H1 (cell line): ENCODE results near the gene NOL4L. TPM values are rescaled to one million over a fixed set of nuclear protein-coding genes. Genes with fewer than 3 reads are reported as not detected.
"Not testable (repeated sequence)": the region's sequence is repeated elsewhere in the genome, so short reads cannot be mapped to it uniquely, and the experiment has no call there.

Source experiments
- CTCF ChIA-PET: fragments of 300-600 bp; sonication (Branson Sonifier 250); formaldehyde crosslinking; loops from one replicate; lab custom pipeline; 2021; ENCODE audit not compliant: partially characterized antibody; lab: Charles Lee
- POLR2A ChIA-PET: fragments of 300-600 bp; sonication (Branson Sonifier 250); formaldehyde crosslinking; loops from one replicate; lab custom pipeline; 2021; ENCODE audit warnings: inconsistent platforms; ENCODE audit not compliant: partially characterized antibody; lab: Charles Lee
- DNase-seq, 2 experiments: peaks; one replicate each; pipeline versions ENCODE4 v3.0.0 to v3.0.0-alpha.2; 2010 to 2022; ENCODE audit warnings: low spot score in 2 of 2, low read depth in 1 of 2, mixed read lengths in 1 of 2
- FAIRE-seq: peaks from 2 replicates; lab custom pipeline; 2011; peaks lifted over from hg19 to GRCh38; lab: Jason Lieb, UNC
- H2AFZ ChIP-seq: 2 replicates; pipeline ENCODE4 v1.8.1; 2012; ENCODE audit warnings: low read length, inconsistent platforms
- H2AK5ac ChIP-seq: 2 replicates; pipeline ENCODE4 v1.6.1; 2013; ENCODE audit warnings: low read depth, low read length
- H2BK120ac ChIP-seq: replicated peaks from 2 replicates; pipeline ENCODE3; 2013; ENCODE audit warnings: low read depth, low read length, inconsistent platforms
- H2BK12ac ChIP-seq: 2 replicates; pipeline ENCODE4 v1.6.1; 2013; ENCODE audit warnings: low read depth, low read length
- H2BK15ac ChIP-seq: 2 replicates; pipeline ENCODE4 v1.6.1; 2013; ENCODE audit warnings: low read length
- H2BK20ac ChIP-seq: 2 replicates; pipeline ENCODE4 v1.6.1; 2013; ENCODE audit warnings: low read length
- H2BK5ac ChIP-seq: 2 replicates; pipeline ENCODE4 v1.6.1; 2013; ENCODE audit warnings: low read depth, low read length
- H3K14ac ChIP-seq: 2 replicates; pipeline ENCODE4 v1.6.1; 2013; ENCODE audit warnings: inconsistent platforms; ENCODE audit not compliant: insufficient read length
- H3K18ac ChIP-seq: 2 replicates; pipeline ENCODE4 v1.6.1; 2013; ENCODE audit warnings: low read length; ENCODE audit errors: extremely low read depth
- H3K23ac ChIP-seq: 2 replicates; pipeline ENCODE4 v1.6.1; 2013; ENCODE audit warnings: inconsistent platforms; ENCODE audit not compliant: insufficient read length
- H3K23me2 ChIP-seq: 2 replicates; pipeline ENCODE4 v1.6.1; 2013; ENCODE audit warnings: low read depth, low read length
- H3K27ac ChIP-seq: 2 replicates; pipeline ENCODE4 v1.6.1; 2011; ENCODE audit warnings: low read depth, low read length, inconsistent platforms
- H3K27me3 ChIP-seq, 4 experiments: replicated peaks in 1 of 4; 1 replicate in 1 of 4; 2 replicates in 3 of 4; pipeline versions ENCODE4 v1.6.1 to v1.8.1; 2011 to 2013; ENCODE audit warnings: low read length in 3 of 4, mild to moderate bottlenecking in 3 of 4, inconsistent platforms in 2 of 4, mixed read lengths in 2 of 4, moderate library complexity in 1 of 4; ENCODE audit not compliant: control insufficient read depth in 3 of 4, insufficient read depth in 3 of 4; ENCODE audit errors: extremely low read depth in 1 of 4
- H3K36me3 ChIP-seq, 4 experiments: 2 replicates each; pipeline versions ENCODE4 v1.6.1 to v1.8.1; 2011 to 2013; ENCODE audit warnings: mild to moderate bottlenecking in 4 of 4, low read length in 3 of 4, moderate library complexity in 2 of 4, control low read depth in 1 of 4, inconsistent platforms in 1 of 4; ENCODE audit not compliant: insufficient read depth in 4 of 4, control insufficient read depth in 2 of 4
- H3K4ac ChIP-seq: replicated peaks from 2 replicates; pipeline ENCODE3; 2013; ENCODE audit warnings: low read length, low read depth, mixed read lengths, inconsistent platforms; ENCODE audit not compliant: insufficient read length
- H3K4me1 ChIP-seq, 4 experiments: replicated peaks in 1 of 4; 1 replicate in 1 of 4; 2 replicates in 3 of 4; pipeline versions ENCODE4 v1.6.1 to v1.8.1; 2011 to 2013; ENCODE audit warnings: low read length in 3 of 4, inconsistent platforms in 2 of 4, mixed read lengths in 1 of 4; ENCODE audit not compliant: insufficient read depth in 4 of 4, control insufficient read depth in 3 of 4
- H3K4me2 ChIP-seq, 2 experiments: 2 replicates each; pipeline versions ENCODE4 v1.6.1 to v1.8.1; 2011 to 2013; ENCODE audit warnings: low read depth in 2 of 2, low read length in 2 of 2, control low read depth in 1 of 2, inconsistent platforms in 1 of 2, mild to moderate bottlenecking in 1 of 2; ENCODE audit not compliant: insufficient read depth in 1 of 2
- H3K4me3 ChIP-seq, 4 experiments: fragments of 200-600, 300-600 bp in 1 of 4; sonication (generic), shearing (Covaris generic), sonication (Bioruptor Twin) in 1 of 4; 2 replicates each; pipeline versions ENCODE4 v1.5.1 to v1.8.1; 2011 to 2016; ENCODE audit warnings: low read length in 4 of 4, low read depth in 3 of 4, control low read depth in 2 of 4, inconsistent platforms in 2 of 4, mild to moderate bottlenecking in 2 of 4, mixed read lengths in 1 of 4, moderate library complexity in 1 of 4; ENCODE audit not compliant: insufficient read depth in 2 of 4; ENCODE audit errors: extremely low read depth in 1 of 4
- H3K56ac ChIP-seq: replicated peaks from 2 replicates; pipeline ENCODE3; 2013; ENCODE audit warnings: low read depth, mild to moderate bottlenecking, mixed read lengths, low read length, inconsistent platforms; ENCODE audit not compliant: insufficient read length
- H3K79me1 ChIP-seq: 2 replicates; pipeline ENCODE4 v1.6.1; 2013; ENCODE audit warnings: low read depth, low read length, control low read depth
- H3K79me2 ChIP-seq, 2 experiments: 2 replicates each; pipeline versions ENCODE4 v1.6.1 to v1.8.1; 2012 to 2013; ENCODE audit warnings: low read length in 2 of 2, mild to moderate bottlenecking in 2 of 2, inconsistent platforms in 1 of 2; ENCODE audit not compliant: insufficient read depth in 2 of 2, control insufficient read depth in 1 of 2
- H3K9ac ChIP-seq, 4 experiments: replicated peaks in 1 of 4; 1 replicate in 1 of 4; 2 replicates in 3 of 4; pipeline versions ENCODE4 v1.6.1 to v1.8.1; 2011 to 2013; ENCODE audit warnings: low read depth in 3 of 4, low read length in 3 of 4, control low read depth in 2 of 4, mild to moderate bottlenecking in 2 of 4, moderate library complexity in 2 of 4, inconsistent platforms in 1 of 4; ENCODE audit errors: extremely low read depth in 1 of 4
- H3K9me3 ChIP-seq, 2 experiments: 2 replicates each; pipeline versions ENCODE4 v1.6.1 to v1.8.1; 2012 to 2013; ENCODE audit warnings: mild to moderate bottlenecking in 2 of 2, moderate library complexity in 2 of 2, control low read depth in 1 of 2, inconsistent platforms in 1 of 2, low read depth in 1 of 2, low read length in 1 of 2, mixed read lengths in 1 of 2; ENCODE audit not compliant: insufficient read depth in 2 of 2
- H4K20me1 ChIP-seq, 2 experiments: replicated peaks in 1 of 2; 2 replicates each; pipeline versions ENCODE3 to v1.8.1; 2011 to 2013; ENCODE audit warnings: inconsistent platforms in 2 of 2, low read length in 2 of 2, mild to moderate bottlenecking in 1 of 2; ENCODE audit not compliant: insufficient read depth in 2 of 2, control insufficient read depth in 1 of 2
- H4K5ac ChIP-seq: 2 replicates; pipeline ENCODE4 v1.6.1; 2013; ENCODE audit warnings: low read length, low read depth, mixed read lengths, inconsistent platforms; ENCODE audit not compliant: insufficient read length
- H4K8ac ChIP-seq: 2 replicates; pipeline ENCODE4 v1.8.0; 2013; ENCODE audit warnings: mild to moderate bottlenecking, moderate library complexity, low read length, inconsistent platforms; ENCODE audit not compliant: insufficient read depth; ENCODE audit errors: extremely low read depth
- H4K91ac ChIP-seq: replicated peaks from 2 replicates; pipeline ENCODE3; 2013; ENCODE audit warnings: low read length, mixed read lengths, inconsistent platforms; ENCODE audit not compliant: insufficient read length
- WGBS, 2 experiments: shearing (Covaris generic) in 1 of 2; methylation state at CpG; one replicate each; pipeline versions ENCODE4 v1.1.6 to v1.1.7; 2013 to 2015; ENCODE audit warnings: low lambda C conversion rate in 2 of 2, mixed read lengths in 2 of 2, inconsistent platforms in 1 of 2, low coverage in 1 of 2, missing lambda C conversion rate in 1 of 2; ENCODE audit not compliant: insufficient replicate concordance in 2 of 2, insufficient coverage in 1 of 2, insufficient read length in 1 of 2; ENCODE audit errors: extremely low coverage in 1 of 2, missing lambda C conversion rate in 1 of 2; 5-methylcytosine and 5-hydroxymethylcytosine counted together
- polyA plus RNA-seq, 7 experiments: library from polyadenylated mRNA; depleted of rRNA in 3 of 7; stranded (reverse) in 5 of 7; unstranded in 2 of 7; fragments of >200 nt in 5 of 7; fragments of 200-250 nt in 2 of 7; gene quantifications; 1 replicate in 5 of 7; 2 replicates in 1 of 7; 4 replicates in 1 of 7; pipeline versions ENCODE4 v1.2.1 to v1.2.3, GENCODE V29; 2011 to 2013; ENCODE audit warnings: missing spikeins in 2 of 7, mixed read lengths in 2 of 7
- total RNA-seq: library from RNA; stranded (reverse); fragmentation: NEBNext Ultra II Directional; extraction: Animal tissue kit (Norgen Biotek cat#: 25700); gene quantifications from 2 replicates; pipeline ENCODE4 v1.2.1, GENCODE V29; 2021

NOL4L gene
- total and polyA plus RNA-seq, 2 of the 8 experiments (the other 6 are each of a cell fraction or from before 2014, with no cell fraction given): 15.3 to 23.7 TPM

DNA sequence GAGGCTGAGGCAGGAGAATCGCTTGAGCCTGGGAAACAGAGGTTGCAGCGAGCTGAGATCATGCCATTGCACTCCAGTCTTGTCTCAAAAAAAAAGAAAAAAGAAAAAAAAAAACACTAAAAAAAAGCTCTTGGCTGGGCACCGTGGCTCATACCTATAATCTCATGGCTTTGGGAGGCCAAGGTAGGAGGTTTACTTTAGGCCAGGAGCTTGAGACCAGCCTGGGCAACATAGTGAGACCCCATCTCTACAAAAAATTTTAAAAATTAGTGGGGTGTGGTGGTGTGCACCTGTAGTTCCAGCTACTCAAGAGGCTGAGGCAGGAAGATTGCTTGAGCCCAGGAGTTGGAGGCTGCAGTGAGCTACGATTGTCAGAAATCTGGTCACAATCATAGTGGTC, 7.5 kb upstream of the NOL4L start:
- not testable (repeated sequence) for H2AK5ac ChIP-seq, H3K36me3 ChIP-seq, H3K79me2 ChIP-seq, H2BK20ac ChIP-seq, H2AFZ ChIP-seq, H3K4ac ChIP-seq, H3K27ac ChIP-seq, H2BK15ac ChIP-seq, H2BK120ac ChIP-seq, H3K56ac ChIP-seq, H3K23ac ChIP-seq, H4K8ac ChIP-seq, H3K4me1 ChIP-seq, H2BK12ac ChIP-seq, H2BK5ac ChIP-seq, H3K79me1 ChIP-seq, H3K4me2 ChIP-seq, H3K14ac ChIP-seq, H3K27me3 ChIP-seq, H4K20me1 ChIP-seq, H4K91ac ChIP-seq, H4K5ac ChIP-seq, H3K23me2 ChIP-seq, H3K18ac ChIP-seq, DNase-seq, H3K9ac ChIP-seq, H3K9me3 ChIP-seq, H3K4me3 ChIP-seq, FAIRE-seq
- ChIA-PET POLR2A (interaction anchor here (1.0 kb wide), 1 partner anchor 109 kb away, joined by 3 read pairs; no protein-coding TSS in a partner anchor), CTCF (interaction anchor here (0.8 to 1.6 kb wide), 4 partner anchors 45 to 90 kb away, joined by 3 to 4 read pairs (median 4); no protein-coding TSS in a partner anchor)
- WGBS, 2 experiments: 90% methylated on average over 3 of the region's 4 CpGs; no CpG with 5 or more reads in 1 of the 2 experiments
